ENCODE measurements around the gene DPH2.

DNA sequence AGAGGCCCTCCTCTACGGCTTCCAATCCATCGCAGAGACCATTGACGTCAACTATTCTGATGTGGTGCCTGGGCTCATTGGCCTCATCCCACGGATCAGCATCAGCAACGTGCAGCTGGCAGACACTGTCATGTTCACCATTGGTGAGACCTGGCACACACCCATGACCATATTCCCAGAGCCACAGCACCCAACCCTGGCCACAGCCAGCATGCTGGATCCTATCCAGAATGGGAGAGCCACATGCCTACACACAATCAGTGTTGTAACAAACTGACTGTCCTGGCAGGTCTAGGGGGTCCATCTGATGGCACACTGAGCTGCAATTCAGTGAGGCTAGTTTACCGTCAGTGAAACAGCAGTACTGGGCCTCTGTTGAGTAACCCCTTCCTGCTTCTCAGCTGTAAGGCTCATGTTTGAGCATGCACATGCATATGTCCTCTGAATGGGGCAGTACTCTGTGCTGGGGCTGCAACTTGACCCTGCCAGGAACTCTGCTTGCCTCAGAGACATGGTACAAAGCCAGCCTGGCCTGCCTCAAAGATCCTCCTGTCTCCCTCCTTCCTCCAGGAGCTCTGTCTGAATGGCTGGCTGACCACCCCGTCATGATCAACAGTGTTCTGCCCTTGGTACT lies 12.3 kb upstream of the DPH2 start:
- TF ChIP-seq, protein P1, sequence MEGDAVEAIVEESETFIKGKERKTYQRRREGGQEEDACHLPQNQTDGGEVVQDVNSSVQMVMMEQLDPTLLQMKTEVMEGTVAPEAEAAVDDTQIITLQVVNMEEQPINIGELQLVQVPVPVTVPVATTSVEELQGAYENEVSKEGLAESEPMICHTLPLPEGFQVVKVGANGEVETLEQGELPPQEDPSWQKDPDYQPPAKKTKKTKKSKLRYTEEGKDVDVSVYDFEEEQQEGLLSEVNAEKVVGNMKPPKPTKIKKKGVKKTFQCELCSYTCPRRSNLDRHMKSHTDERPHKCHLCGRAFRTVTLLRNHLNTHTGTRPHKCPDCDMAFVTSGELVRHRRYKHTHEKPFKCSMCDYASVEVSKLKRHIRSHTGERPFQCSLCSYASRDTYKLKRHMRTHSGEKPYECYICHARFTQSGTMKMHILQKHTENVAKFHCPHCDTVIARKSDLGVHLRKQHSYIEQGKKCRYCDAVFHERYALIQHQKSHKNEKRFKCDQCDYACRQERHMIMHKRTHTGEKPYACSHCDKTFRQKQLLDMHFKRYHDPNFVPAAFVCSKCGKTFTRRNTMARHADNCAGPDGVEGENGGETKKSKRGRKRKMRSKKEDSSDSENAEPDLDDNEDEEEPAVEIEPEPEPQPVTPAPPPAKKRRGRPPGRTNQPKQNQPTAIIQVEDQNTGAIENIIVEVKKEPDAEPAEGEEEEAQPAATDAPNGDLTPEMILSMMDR (IDR thresholded peaks at IDR 0.05; ENCODE audit: borderline replicate concordance, extremely low read depth, low read length, poor library complexity, severe bottlenecking): no peak
- no peak for TF ChIP-seq EZH2 (IDR thresholded peaks at IDR 0.05; ENCODE audit: borderline replicate concordance, low read depth, low read length, severe bottlenecking)

All from DND-41 (cell line).